H1 (cell line): ENCODE results near the gene DGKI. TPM values are rescaled to one million over a fixed set of nuclear protein-coding genes. Genes with fewer than 3 reads are reported as not detected.

Experiments used
- CTCF ChIA-PET: fragments of 300-600 bp; sonication (Branson Sonifier 250); formaldehyde crosslinking; loops from one replicate; lab custom pipeline; 2021; ENCODE audit not compliant: partially characterized antibody; lab: Charles Lee
- POLR2A ChIA-PET: fragments of 300-600 bp; sonication (Branson Sonifier 250); formaldehyde crosslinking; loops from one replicate; lab custom pipeline; 2021; ENCODE audit warnings: inconsistent platforms; ENCODE audit not compliant: partially characterized antibody; lab: Charles Lee
- DNase-seq, 2 experiments: peaks; one replicate each; pipeline versions ENCODE4 v3.0.0 to v3.0.0-alpha.2; 2010 to 2022; ENCODE audit warnings: low spot score in 2 of 2, low read depth in 1 of 2, mixed read lengths in 1 of 2
- FAIRE-seq: peaks from 2 replicates; lab custom pipeline; 2011; peaks lifted over from hg19 to GRCh38; lab: Jason Lieb, UNC
- H2AFZ ChIP-seq: 2 replicates; pipeline ENCODE4 v1.8.1; 2012; ENCODE audit warnings: low read length, inconsistent platforms
- H2AK5ac ChIP-seq: 2 replicates; pipeline ENCODE4 v1.6.1; 2013; ENCODE audit warnings: low read depth, low read length
- H2BK120ac ChIP-seq: replicated peaks from 2 replicates; pipeline ENCODE3; 2013; ENCODE audit warnings: low read depth, low read length, inconsistent platforms
- H2BK12ac ChIP-seq: 2 replicates; pipeline ENCODE4 v1.6.1; 2013; ENCODE audit warnings: low read depth, low read length
- H2BK15ac ChIP-seq: 2 replicates; pipeline ENCODE4 v1.6.1; 2013; ENCODE audit warnings: low read length
- H2BK20ac ChIP-seq: 2 replicates; pipeline ENCODE4 v1.6.1; 2013; ENCODE audit warnings: low read length
- H2BK5ac ChIP-seq: 2 replicates; pipeline ENCODE4 v1.6.1; 2013; ENCODE audit warnings: low read depth, low read length
- H3K14ac ChIP-seq: 2 replicates; pipeline ENCODE4 v1.6.1; 2013; ENCODE audit warnings: inconsistent platforms; ENCODE audit not compliant: insufficient read length
- H3K18ac ChIP-seq: 2 replicates; pipeline ENCODE4 v1.6.1; 2013; ENCODE audit warnings: low read length; ENCODE audit errors: extremely low read depth
- H3K23ac ChIP-seq: 2 replicates; pipeline ENCODE4 v1.6.1; 2013; ENCODE audit warnings: inconsistent platforms; ENCODE audit not compliant: insufficient read length
- H3K23me2 ChIP-seq: 2 replicates; pipeline ENCODE4 v1.6.1; 2013; ENCODE audit warnings: low read depth, low read length
- H3K27ac ChIP-seq: 2 replicates; pipeline ENCODE4 v1.6.1; 2011; ENCODE audit warnings: low read depth, low read length, inconsistent platforms
- H3K27me3 ChIP-seq, 4 experiments: replicated peaks in 1 of 4; 1 replicate in 1 of 4; 2 replicates in 3 of 4; pipeline versions ENCODE4 v1.6.1 to v1.8.1; 2011 to 2013; ENCODE audit warnings: low read length in 3 of 4, mild to moderate bottlenecking in 3 of 4, inconsistent platforms in 2 of 4, mixed read lengths in 2 of 4, moderate library complexity in 1 of 4; ENCODE audit not compliant: control insufficient read depth in 3 of 4, insufficient read depth in 3 of 4; ENCODE audit errors: extremely low read depth in 1 of 4
- H3K36me3 ChIP-seq, 4 experiments: 2 replicates each; pipeline versions ENCODE4 v1.6.1 to v1.8.1; 2011 to 2013; ENCODE audit warnings: mild to moderate bottlenecking in 4 of 4, low read length in 3 of 4, moderate library complexity in 2 of 4, control low read depth in 1 of 4, inconsistent platforms in 1 of 4; ENCODE audit not compliant: insufficient read depth in 4 of 4, control insufficient read depth in 2 of 4
- H3K4ac ChIP-seq: replicated peaks from 2 replicates; pipeline ENCODE3; 2013; ENCODE audit warnings: low read length, low read depth, mixed read lengths, inconsistent platforms; ENCODE audit not compliant: insufficient read length
- H3K4me1 ChIP-seq, 4 experiments: replicated peaks in 1 of 4; 1 replicate in 1 of 4; 2 replicates in 3 of 4; pipeline versions ENCODE4 v1.6.1 to v1.8.1; 2011 to 2013; ENCODE audit warnings: low read length in 3 of 4, inconsistent platforms in 2 of 4, mixed read lengths in 1 of 4; ENCODE audit not compliant: insufficient read depth in 4 of 4, control insufficient read depth in 3 of 4
- H3K4me2 ChIP-seq, 2 experiments: 2 replicates each; pipeline versions ENCODE4 v1.6.1 to v1.8.1; 2011 to 2013; ENCODE audit warnings: low read depth in 2 of 2, low read length in 2 of 2, control low read depth in 1 of 2, inconsistent platforms in 1 of 2, mild to moderate bottlenecking in 1 of 2; ENCODE audit not compliant: insufficient read depth in 1 of 2
- H3K4me3 ChIP-seq, 4 experiments: fragments of 200-600, 300-600 bp in 1 of 4; sonication (generic), shearing (Covaris generic), sonication (Bioruptor Twin) in 1 of 4; 2 replicates each; pipeline versions ENCODE4 v1.5.1 to v1.8.1; 2011 to 2016; ENCODE audit warnings: low read length in 4 of 4, low read depth in 3 of 4, control low read depth in 2 of 4, inconsistent platforms in 2 of 4, mild to moderate bottlenecking in 2 of 4, mixed read lengths in 1 of 4, moderate library complexity in 1 of 4; ENCODE audit not compliant: insufficient read depth in 2 of 4; ENCODE audit errors: extremely low read depth in 1 of 4
- H3K56ac ChIP-seq: replicated peaks from 2 replicates; pipeline ENCODE3; 2013; ENCODE audit warnings: low read depth, mild to moderate bottlenecking, mixed read lengths, low read length, inconsistent platforms; ENCODE audit not compliant: insufficient read length
- H3K79me1 ChIP-seq: 2 replicates; pipeline ENCODE4 v1.6.1; 2013; ENCODE audit warnings: low read depth, low read length, control low read depth
- H3K79me2 ChIP-seq, 2 experiments: 2 replicates each; pipeline versions ENCODE4 v1.6.1 to v1.8.1; 2012 to 2013; ENCODE audit warnings: low read length in 2 of 2, mild to moderate bottlenecking in 2 of 2, inconsistent platforms in 1 of 2; ENCODE audit not compliant: insufficient read depth in 2 of 2, control insufficient read depth in 1 of 2
- H3K9ac ChIP-seq, 4 experiments: replicated peaks in 1 of 4; 1 replicate in 1 of 4; 2 replicates in 3 of 4; pipeline versions ENCODE4 v1.6.1 to v1.8.1; 2011 to 2013; ENCODE audit warnings: low read depth in 3 of 4, low read length in 3 of 4, control low read depth in 2 of 4, mild to moderate bottlenecking in 2 of 4, moderate library complexity in 2 of 4, inconsistent platforms in 1 of 4; ENCODE audit errors: extremely low read depth in 1 of 4
- H3K9me3 ChIP-seq, 2 experiments: 2 replicates each; pipeline versions ENCODE4 v1.6.1 to v1.8.1; 2012 to 2013; ENCODE audit warnings: mild to moderate bottlenecking in 2 of 2, moderate library complexity in 2 of 2, control low read depth in 1 of 2, inconsistent platforms in 1 of 2, low read depth in 1 of 2, low read length in 1 of 2, mixed read lengths in 1 of 2; ENCODE audit not compliant: insufficient read depth in 2 of 2
- H4K20me1 ChIP-seq, 2 experiments: replicated peaks in 1 of 2; 2 replicates each; pipeline versions ENCODE3 to v1.8.1; 2011 to 2013; ENCODE audit warnings: inconsistent platforms in 2 of 2, low read length in 2 of 2, mild to moderate bottlenecking in 1 of 2; ENCODE audit not compliant: insufficient read depth in 2 of 2, control insufficient read depth in 1 of 2
- H4K5ac ChIP-seq: 2 replicates; pipeline ENCODE4 v1.6.1; 2013; ENCODE audit warnings: low read length, low read depth, mixed read lengths, inconsistent platforms; ENCODE audit not compliant: insufficient read length
- H4K8ac ChIP-seq: 2 replicates; pipeline ENCODE4 v1.8.0; 2013; ENCODE audit warnings: mild to moderate bottlenecking, moderate library complexity, low read length, inconsistent platforms; ENCODE audit not compliant: insufficient read depth; ENCODE audit errors: extremely low read depth
- H4K91ac ChIP-seq: replicated peaks from 2 replicates; pipeline ENCODE3; 2013; ENCODE audit warnings: low read length, mixed read lengths, inconsistent platforms; ENCODE audit not compliant: insufficient read length
- CHD1 ChIP-seq: IDR thresholded peaks from 2 replicates; pipeline ENCODE4 v1.6.1; 2012; ENCODE audit warnings: low read depth, low read length, improper control_type of control experiment
- CTCF ChIP-seq, 3 experiments: IDR thresholded peaks; 1 replicate in 2 of 3; 2 replicates in 1 of 3; pipeline versions ENCODE4 v1.5.1 to v1.6.1; 2011; ENCODE audit warnings: low read length in 3 of 3, mild to moderate bottlenecking in 3 of 3, inconsistent platforms in 2 of 3, low read depth in 1 of 3, moderate library complexity in 1 of 3; ENCODE audit not compliant: insufficient read depth in 1 of 3; ENCODE audit errors: control extremely low read depth in 1 of 3
- E2F6 ChIP-seq: IDR thresholded peaks from 2 replicates; pipeline ENCODE4 v1.6.1; 2012; ENCODE audit warnings: inconsistent platforms
- EP300 ChIP-seq, 2 experiments: IDR thresholded peaks; 1 replicate in 1 of 2; 2 replicates in 1 of 2; pipeline ENCODE4 v1.6.1; 2011 to 2012; ENCODE audit warnings: low read depth in 2 of 2, low read length in 2 of 2, mild to moderate bottlenecking in 2 of 2, borderline replicate concordance in 1 of 2, inconsistent platforms in 1 of 2, moderate library complexity in 1 of 2
- JUN ChIP-seq: IDR thresholded peaks from 2 replicates; pipeline ENCODE4 v1.6.1; 2011; ENCODE audit warnings: low read depth, mild to moderate bottlenecking, improper control_type of control experiment, low read length
- KDM5A ChIP-seq: fragments of 200-600 bp; IDR thresholded peaks from 2 replicates; pipeline ENCODE4 v1.7.1; 2012; ENCODE audit warnings: mild to moderate bottlenecking, low read length, inconsistent platforms, mixed read lengths
- POU5F1 ChIP-seq: IDR thresholded peaks from 2 replicates; pipeline ENCODE4 v1.6.1; 2011; ENCODE audit warnings: low read depth, mild to moderate bottlenecking, low read length, moderate library complexity
- TCF12 ChIP-seq: IDR thresholded peaks from 2 replicates; pipeline ENCODE4 v1.6.1; 2011; ENCODE audit warnings: low read depth, mild to moderate bottlenecking, low read length
- WGBS, 2 experiments: shearing (Covaris generic) in 1 of 2; methylation state at CpG; one replicate each; pipeline versions ENCODE4 v1.1.6 to v1.1.7; 2013 to 2015; ENCODE audit warnings: low lambda C conversion rate in 2 of 2, mixed read lengths in 2 of 2, inconsistent platforms in 1 of 2, low coverage in 1 of 2, missing lambda C conversion rate in 1 of 2; ENCODE audit not compliant: insufficient replicate concordance in 2 of 2, insufficient coverage in 1 of 2, insufficient read length in 1 of 2; ENCODE audit errors: extremely low coverage in 1 of 2, missing lambda C conversion rate in 1 of 2; 5-methylcytosine and 5-hydroxymethylcytosine counted together
- polyA plus RNA-seq, 7 experiments: library from polyadenylated mRNA; depleted of rRNA in 3 of 7; stranded (reverse) in 5 of 7; unstranded in 2 of 7; fragments of >200 nt in 5 of 7; fragments of 200-250 nt in 2 of 7; gene quantifications; 1 replicate in 5 of 7; 2 replicates in 1 of 7; 4 replicates in 1 of 7; pipeline versions ENCODE4 v1.2.1 to v1.2.3, GENCODE V29; 2011 to 2013; ENCODE audit warnings: missing spikeins in 2 of 7, mixed read lengths in 2 of 7
- total RNA-seq: library from RNA; stranded (reverse); fragmentation: NEBNext Ultra II Directional; extraction: Animal tissue kit (Norgen Biotek cat#: 25700); gene quantifications from 2 replicates; pipeline ENCODE4 v1.2.1, GENCODE V29; 2021

Gene DGKI
- total and polyA plus RNA-seq, 2 of the 8 experiments (the other 6 are each of a cell fraction or from before 2014, with no cell fraction given) = 0.20 to 0.71 TPM

- Histone ChIP-seq H3K27me3 (no peaks in the 10 kb centered on the region), H4K91ac (no peak overlapping the region), H2BK120ac (peak overlapping the region; percentile 66), H3K23ac (no peak overlapping the region), H3K4me1 (peaks cover 4 to 22% (median 13%) of the 10 kb centered on the region in 4 experiments), H2BK20ac (peak overlapping the region; percentile 95; the same call in 1 of the 2 replicates), H3K56ac (no peak overlapping the region), H2BK12ac (peak overlapping the region; percentile 53; the same call in 1 of the 2 replicates), H4K20me1 (no peaks in the 10 kb centered on the region), H3K4ac (no peak overlapping the region), H3K79me1 (no peaks in the 10 kb centered on the region), H3K9me3 (no peaks in the 10 kb centered on the region), H4K5ac (no peak overlapping the region), H3K4me3 (no peak overlapping the region), H3K4me2 (no peak overlapping the region; a peak in 1 of 4 replicates), H2BK15ac (peak overlapping the region; percentile 93; the same call in 1 of the 2 replicates), H2AK5ac (no peak overlapping the region), H2AFZ (no peak overlapping the region), H3K18ac (peak overlapping the region; percentile 55; the same call in 1 of the 2 replicates), H4K8ac (no peak overlapping the region), H3K27ac (no peak overlapping the region), H3K79me2 (no peaks in the 10 kb centered on the region), H3K23me2 (no peaks in the 10 kb centered on the region; the same call in 1 of the 2 replicates), H2BK5ac (peak overlapping the region; percentile 20; the same call in 1 of the 2 replicates), H3K36me3 (no peaks in the 10 kb centered on the region), H3K14ac (no peak overlapping the region), H3K9ac (no peak overlapping the region; a peak in 1 of 7 replicates)
- POLR2A ChIA-PET = no interaction called here
- WGBS, 2 experiments = 84% methylated on average over 4 of the region's 4 CpGs; no CpG with 5 or more reads in 1 of the 2 experiments
- CTCF ChIA-PET = interaction anchor here (2.5 kb wide), 1 partner anchor 97 kb away, joined by 8 read pairs; no protein-coding TSS in a partner anchor
- TF ChIP-seq EP300 (IDR thresholded peaks at IDR 0.05; ENCODE audit: borderline replicate concordance in 1 of 2, low read depth in 2 of 2, low read length in 2 of 2) = no peak
- no peak for TF ChIP-seq KDM5A
- no peak for TF ChIP-seq CHD1
- no peak for TF ChIP-seq E2F6
- TF ChIP-seq CTCF (IDR thresholded peaks at IDR 0.05; ENCODE audit: control extremely low read depth in 1 of 3, insufficient read depth in 1 of 3, low read depth in 1 of 3, low read length in 3 of 3) = no peak
- TF ChIP-seq JUN = no peak
- no peak for TF ChIP-seq TCF12
- TF ChIP-seq POU5F1 = no peak
- DNase-seq = no peak
- FAIRE-seq = no peak
Observed at GRCh38 chr7:137753067-137753466, 93.7 kb downstream of the DGKI start.
